Measurements from ENCODE around the gene IDH3G.

- no peak for TF ChIP-seq CTCF (IDR thresholded peaks at IDR 0.05)
- TF ChIP-seq POLR2A (IDR thresholded peaks at IDR 0.05) = no peak
Measured at GRCh38 chrX:153746359-153746758, 47.8 kb downstream of the IDH3G start.

All from uterus (tissue), 2 donors.